Right lung (tissue), 10 donors: ENCODE results near the gene GOLPH3L. TPM values are rescaled to one million over a fixed set of nuclear protein-coding genes. Genes with fewer than 3 reads are reported as not detected.
"Not testable (repeated sequence)": the region's sequence is repeated elsewhere in the genome, so short reads cannot be mapped to it uniquely, and the experiment has no call there.

Experiments
- DNase-seq, 2 donors: peaks; one replicate each; pipeline ENCODE4 v3.0.0-alpha.2; 2013
- long read RNA-seq, 8 donors: transcript quantifications; one replicate each; lab custom pipeline, GENCODE V29; 2026
- polyA plus RNA-seq, 5 donors: library from polyadenylated mRNA; unstranded; fragments of 120-200 nt; gene quantifications; one replicate each; pipeline versions ENCODE4 v1.2.1 to v1.2.3, GENCODE V29; 2013; ENCODE audit warnings: inconsistent platforms in 1 of 5, low replicate concordance in 1 of 5; ENCODE audit not compliant: insufficient read length in 5 of 5, insufficient read depth in 1 of 5

Gene GOLPH3L
- polyA plus RNA-seq, result 10 to 100 TPM; 30.4 to 42.0 (median 40.8) TPM
- long read RNA-seq, donor 1, transcript GOLPH3L-201 (5 exons, 2,999 nt), result major isoform, 10 of 10 reads
- long read RNA-seq, donor 1, partial matches to known transcripts, result 0 of 10 reads
- long read RNA-seq, donor 1, other reads (novel, unspliced or antisense), result 0 of 10 reads
- long read RNA-seq, donor 2, transcript GOLPH3L-201 (5 exons, 2,999 nt), result major isoform, 8 of 8 reads
- long read RNA-seq, donor 2, partial matches to known transcripts, result 0 of 8 reads
- long read RNA-seq, donor 2, other reads (novel, unspliced or antisense), result 0 of 8 reads
- long read RNA-seq, donor 3, transcript GOLPH3L-201 (5 exons, 2,999 nt), result major isoform, 6 of 7 reads
- long read RNA-seq, donor 3, partial matches to known transcripts, result 0 of 7 reads
- long read RNA-seq, donor 3, other reads (novel, unspliced or antisense), result 0 of 7 reads
- long read RNA-seq, donor 4, partial matches to known transcripts, result 0 of 5 reads
- long read RNA-seq, donor 4, other reads (novel, unspliced or antisense), result 0 of 5 reads
- long read RNA-seq, donor 5, partial matches to known transcripts, result 0 of 5 reads
- long read RNA-seq, donor 5, other reads (novel, unspliced or antisense), result 0 of 5 reads
- long read RNA-seq, donor 6, transcript GOLPH3L-201 (5 exons, 2,999 nt), result major isoform, 10 of 10 reads
- long read RNA-seq, donor 6, partial matches to known transcripts, result 0 of 10 reads
- long read RNA-seq, donor 6, other reads (novel, unspliced or antisense), result 0 of 10 reads
- long read RNA-seq, donor 7, partial matches to known transcripts, result 0 of 6 reads
- long read RNA-seq, donor 7, other reads (novel, unspliced or antisense), result 0 of 6 reads
- long read RNA-seq, donor 8, partial matches to known transcripts, result 0 of 2 reads
- long read RNA-seq, donor 8, other reads (novel, unspliced or antisense), result 0 of 2 reads

GRCh38 chr1:150696995-150697927, at the start of gene GOLPH3L:
TSS of gene GOLPH3L (minus strand) at chr1:150697154. CDS start at chr1:150694838, 2,316 bp downstream.
- peak; percentile 93 to 95 for DNase-seq

GRCh38 chr1:150730130-150730721, 33.3 kb upstream of the GOLPH3L start:
- no peak for DNase-seq

DNA sequence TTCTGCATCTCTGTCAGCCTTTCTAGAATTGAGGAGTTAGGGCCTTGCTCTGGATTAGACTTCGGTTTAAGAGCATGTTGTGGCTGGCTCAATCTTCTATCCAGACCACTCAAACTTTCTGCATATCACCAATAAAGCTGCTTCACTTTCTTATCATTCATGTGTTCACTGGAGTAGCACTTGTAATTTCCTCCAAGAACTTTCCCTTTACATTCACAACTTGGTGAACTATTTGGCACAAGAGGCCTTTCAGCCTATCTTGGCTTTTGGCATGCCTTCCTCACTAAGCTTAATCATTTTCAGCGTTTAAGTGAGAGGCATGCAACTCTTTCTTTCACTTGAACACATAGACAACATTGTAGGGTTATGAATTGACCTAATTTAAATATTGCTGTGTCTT, 27.4 kb upstream of the GOLPH3L start:
- DNase-seq, result peak in 1 of 2 donors; percentile 7

DNA sequence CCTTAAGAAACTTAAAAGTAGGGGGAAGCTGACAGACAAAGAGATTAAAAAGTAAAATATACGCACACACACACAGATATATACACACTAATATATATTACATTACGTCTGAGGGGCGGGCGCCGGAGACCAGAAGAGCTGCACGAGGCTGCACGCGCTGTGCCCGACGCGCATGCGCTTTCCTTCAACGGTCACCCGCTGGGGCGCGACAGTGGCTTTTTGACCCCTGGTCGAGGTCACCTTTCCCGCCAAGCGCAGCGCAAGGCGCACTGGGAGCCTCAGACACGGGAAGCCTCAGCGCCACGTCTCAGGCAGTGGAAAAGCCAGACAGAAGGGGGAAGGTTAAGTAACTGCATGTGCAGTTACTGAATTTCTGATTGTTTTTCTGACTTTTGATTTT, 23.7 kb upstream of the GOLPH3L start, which contains the start of gene HORMAD1:
TSS of gene HORMAD1 (minus strand) at position 193 of the 400 bp plus-strand sequence. CDS start 1,390 bp downstream, outside the sequence.
- DNase-seq, result no peak

DNA sequence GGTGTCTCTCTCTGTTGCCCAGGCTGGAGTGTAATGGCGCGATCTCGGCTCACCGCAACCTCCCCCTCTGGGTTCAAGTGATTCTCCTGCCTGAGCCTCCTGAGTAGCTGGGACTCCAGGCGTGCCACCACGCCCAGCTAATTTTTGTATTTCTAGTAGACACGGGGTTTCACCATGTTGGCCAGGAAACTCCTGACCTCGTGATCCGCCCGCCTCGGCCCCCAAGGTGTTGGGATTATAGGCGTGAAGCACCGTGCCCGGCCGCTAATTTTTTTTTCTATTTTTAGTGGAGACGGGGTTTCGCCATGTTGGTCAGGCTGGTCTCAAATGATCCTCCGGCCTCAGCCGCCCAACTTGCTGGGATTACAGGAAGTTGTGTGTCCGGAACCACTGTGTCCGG, 23.1 kb upstream of the GOLPH3L start:
- DNase-seq, result no peak

DNA sequence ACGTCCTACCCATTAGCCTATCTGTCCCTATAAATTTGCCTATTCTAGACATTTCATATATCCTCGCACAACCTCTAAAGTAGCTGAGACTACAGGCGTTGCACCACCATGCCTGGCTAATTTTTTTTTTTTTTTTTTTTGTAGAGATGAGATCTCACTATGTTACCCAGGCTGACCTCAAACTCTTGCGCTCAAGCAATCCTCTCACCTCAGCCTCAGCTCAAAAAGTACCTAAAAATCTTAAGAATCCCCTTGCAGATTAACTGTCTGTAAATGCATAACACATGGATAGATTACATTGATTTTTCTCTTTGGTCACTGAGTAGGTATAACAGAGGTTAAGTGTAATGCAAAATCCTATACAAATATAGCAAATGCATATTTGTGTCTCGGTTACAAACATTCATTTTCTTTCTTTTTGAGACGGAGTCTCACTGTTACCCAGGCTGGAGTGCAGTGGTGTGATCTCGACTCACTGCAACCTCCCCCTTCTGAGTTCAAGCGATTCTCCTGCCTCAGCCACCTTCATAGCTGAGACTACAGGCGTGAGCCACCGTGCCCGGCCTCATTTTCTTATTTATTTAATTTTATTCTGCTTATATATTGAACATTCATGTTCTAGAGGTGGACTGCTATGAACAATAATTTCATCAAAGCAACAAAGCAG, 21.4 kb upstream of the GOLPH3L start:
- no peak for DNase-seq

DNA sequence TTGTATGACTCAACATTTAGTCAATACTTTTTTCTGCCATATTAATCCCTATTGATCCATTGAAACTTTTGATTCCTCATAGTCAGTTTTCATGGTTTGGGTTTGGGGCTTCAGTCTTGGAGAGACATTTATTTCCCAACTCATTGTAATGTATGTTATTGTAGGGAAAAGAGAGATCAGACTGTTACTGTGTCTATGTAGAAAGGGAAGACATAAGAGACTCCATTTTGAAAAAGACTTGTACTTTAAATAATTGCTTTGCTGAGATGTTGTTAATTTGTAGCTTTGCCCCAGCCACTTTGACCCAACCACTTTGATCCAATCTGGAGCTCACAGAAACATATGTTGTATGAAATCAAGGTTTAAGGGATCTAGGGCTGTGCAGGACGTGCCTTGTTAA, 12.1 kb upstream of the GOLPH3L start:
- not testable (repeated sequence) for DNase-seq

DNA sequence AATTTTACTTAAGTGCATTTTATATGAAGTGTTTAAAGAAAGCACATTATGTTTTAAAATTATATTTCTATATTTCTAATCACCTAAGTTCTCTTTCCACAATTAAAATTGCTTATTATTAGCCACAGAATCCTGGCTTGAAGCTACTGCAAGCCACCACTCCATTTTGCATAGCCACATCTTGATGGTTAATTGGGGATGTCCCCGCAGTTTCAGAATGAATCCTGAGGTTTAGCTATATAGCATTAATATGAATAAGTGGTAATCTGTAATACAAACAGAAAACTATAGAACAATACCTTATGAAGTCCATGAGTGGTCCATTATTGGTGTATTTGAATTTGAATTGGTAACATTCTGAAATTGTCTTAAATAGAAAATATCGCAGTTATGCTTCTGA, 11.6 kb upstream of the GOLPH3L start:
- DNase-seq, result no peak

- DNase-seq, result no peak
Measured at GRCh38 chr1:150706091-150706490, 9.1 kb upstream of the GOLPH3L start.

- DNase-seq, result no peak
Measured at GRCh38 chr1:150703427-150703826, 6.5 kb upstream of the GOLPH3L start.

DNA sequence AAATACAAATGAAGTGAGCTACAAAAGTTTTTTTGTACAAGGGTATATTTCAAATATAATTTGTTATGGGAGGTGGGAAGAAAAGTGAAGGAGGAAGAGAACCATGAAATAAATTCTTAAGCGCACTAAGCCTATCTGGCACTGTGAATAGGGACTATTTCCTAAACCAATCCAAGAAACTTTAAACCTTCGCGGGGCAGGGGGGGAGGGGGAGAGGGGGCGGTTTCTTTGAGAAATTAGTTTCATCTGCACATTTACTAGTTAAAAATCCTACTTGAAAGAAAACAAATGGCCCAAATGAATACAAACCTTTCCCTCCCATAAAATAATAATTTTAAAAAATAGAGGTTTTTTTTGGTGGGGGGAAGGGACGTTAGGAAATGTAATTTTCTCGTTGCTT, 364 bp downstream of the GOLPH3L start:
- no peak for DNase-seq

DNA sequence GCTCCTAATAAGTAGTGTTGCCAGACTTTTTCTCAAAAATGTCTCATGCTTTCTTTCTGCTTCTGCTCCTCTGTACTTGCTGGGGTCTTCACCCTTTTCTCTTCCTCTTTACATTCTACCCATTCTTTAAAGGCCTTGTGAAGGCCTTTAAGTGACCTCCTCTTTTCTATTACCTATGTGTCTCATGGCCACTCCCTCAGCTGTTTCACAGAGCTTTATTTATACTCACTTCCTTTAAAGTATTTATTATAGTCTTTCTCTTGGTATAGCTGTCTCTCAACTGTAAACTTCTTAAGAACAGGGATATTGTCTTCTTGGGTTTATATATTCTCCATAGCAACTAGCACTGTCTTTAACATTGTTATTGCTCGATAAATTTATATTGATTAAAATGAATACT, 792 bp downstream of the GOLPH3L start:
- DNase-seq, result no peak

- no peak for DNase-seq
Measured at GRCh38 chr1:150695561-150695960, 1.4 kb downstream of the GOLPH3L start.

DNA sequence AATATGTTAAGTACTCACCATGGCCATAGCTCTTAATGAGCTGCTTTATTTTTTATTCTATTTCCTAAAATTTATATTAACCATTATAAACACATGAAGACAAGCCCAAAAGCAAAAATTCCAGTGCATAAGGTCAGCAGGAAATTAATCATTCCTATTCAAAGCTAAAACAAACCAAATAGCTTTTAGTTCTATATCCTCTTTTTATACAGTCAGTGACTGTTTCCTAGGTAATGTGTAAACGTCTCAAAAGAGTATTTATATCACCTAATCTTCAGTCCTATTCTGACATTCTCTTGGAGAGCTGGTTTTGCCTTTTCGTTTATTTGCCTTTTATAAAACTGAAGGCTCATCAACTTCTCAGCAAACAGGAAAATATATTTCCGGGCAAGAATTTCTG, 4.2 kb downstream of the GOLPH3L start:
- no peak for DNase-seq

DNA sequence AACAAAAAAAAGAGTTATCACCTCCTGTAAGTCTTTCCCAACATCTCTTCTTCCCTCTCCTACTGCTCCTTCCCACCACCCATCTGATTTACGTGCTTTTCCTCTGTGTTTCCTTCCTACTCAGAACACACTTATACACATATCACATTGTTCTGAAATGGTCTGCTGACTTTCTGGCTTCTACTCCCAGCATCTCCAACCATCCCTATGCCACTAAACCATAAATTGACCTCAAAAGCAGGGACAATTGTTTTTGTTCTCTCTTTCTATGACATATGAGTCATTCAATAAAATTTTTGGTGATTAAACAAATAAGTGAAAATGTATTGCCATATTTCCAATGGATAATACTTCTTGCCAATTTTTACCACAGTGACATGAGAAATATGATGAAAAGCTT, 8.2 kb downstream of the GOLPH3L start:
- no peak for DNase-seq

DNA sequence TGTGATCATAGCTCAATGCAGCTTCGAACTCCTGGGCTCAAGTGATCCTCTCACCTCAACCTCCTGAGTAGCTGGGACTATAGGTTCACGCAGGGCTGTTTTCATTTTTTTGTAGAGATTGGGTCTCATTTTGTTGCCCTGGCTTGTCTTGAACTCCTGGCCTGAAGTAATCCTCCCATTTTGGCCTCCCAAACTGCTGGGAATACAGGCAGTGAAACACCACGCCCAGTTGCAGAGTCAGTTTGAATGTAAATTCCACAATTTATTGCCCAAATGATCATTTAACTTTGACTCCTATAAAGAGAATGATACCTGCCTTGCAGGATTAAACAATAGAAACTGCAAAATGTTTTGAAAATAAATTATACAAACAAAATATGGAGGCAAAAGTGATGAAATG, 10.7 kb downstream of the GOLPH3L start:
- no peak for DNase-seq

DNA sequence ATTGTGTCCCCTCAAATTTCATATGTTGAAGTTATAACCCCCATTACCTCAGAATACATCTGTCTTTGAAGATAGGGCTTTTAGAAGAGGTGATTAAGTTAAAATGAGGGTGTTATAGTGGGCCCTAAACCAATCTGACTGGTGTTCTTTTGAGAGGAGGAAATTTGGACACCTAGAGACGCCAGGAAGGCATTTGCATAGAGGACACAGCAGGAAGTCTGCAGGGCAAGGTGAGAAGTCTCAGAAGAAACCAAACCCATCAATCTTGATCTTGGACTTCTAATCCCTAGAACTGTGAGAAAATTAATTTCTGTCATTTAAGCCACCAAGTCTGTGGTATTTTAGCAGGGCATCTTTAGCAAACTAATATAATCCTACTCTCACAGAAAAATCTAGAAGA, 13.0 kb downstream of the GOLPH3L start:
- DNase-seq, result no peak

GRCh38 chr1:150678988-150679387, 18.0 kb downstream of the GOLPH3L start:
- DNase-seq, result no peak

GRCh38 chr1:150674881-150675280, 22.1 kb downstream of the GOLPH3L start:
- DNase-seq, result no peak

- no peak for DNase-seq
Measured at GRCh38 chr1:150663321-150663720, 33.6 kb downstream of the GOLPH3L start.
